OCI-LY3 (cell line): ENCODE data around the gene CIZ1.

Experiments
- CTCF ChIP-seq: fragments of 200-600, 300-600 bp; sonication (generic); IDR thresholded peaks from 2 replicates; pipeline ENCODE4 v1.5.1; 2014; ENCODE audit warnings: antibody characterized with exemption, low read length, low read depth
- EZH2phosphoT487 ChIP-seq: fragments of 200-600 bp; shearing (Covaris generic); IDR thresholded peaks from 2 replicates; pipeline ENCODE4 v1.6.1; 2018; ENCODE audit warnings: antibody characterized with exemption, mixed run types, low read depth

- TF ChIP-seq CTCF = no peak
- TF ChIP-seq EZH2phosphoT487 = no peak
These were observed 35.0 kb upstream of the CIZ1 start for GRCh38 chr9:128226412-128226801.
